NCI-H1092 treated with DMSO at 0.1 percent for 48 hours (cell line): Measurements from ENCODE around the gene TMEM61.
"Not testable (repeated sequence)": the region's sequence is repeated elsewhere in the genome, so short reads cannot be mapped to it uniquely, and the experiment has no call there.

Experiments
- DNase-seq: peaks from one replicate; lab custom pipeline; 2025; lab: John Stamatoyannopoulos, UW

The TMEM61 gene

GRCh38 chr1:55001311-55001710 lies 20.9 kb downstream of the TMEM61 start:
- DNase-seq: no peak

GRCh38 chr1:55002686-55003085 lies 22.3 kb downstream of the TMEM61 start:
- no peak for DNase-seq

- DNase-seq: no peak
These were observed 25.1 kb downstream of the TMEM61 start for GRCh38 chr1:55005351-55006140.

- DNase-seq: no peak
These were observed 26.5 kb downstream of the TMEM61 start for GRCh38 chr1:55006931-55007330.

- no peak for DNase-seq
These were observed 27.2 kb downstream of the TMEM61 start for GRCh38 chr1:55007625-55008024.

- DNase-seq: no peak
These were observed 29.9 kb downstream of the TMEM61 start for GRCh38 chr1:55010194-55010886.

GRCh38 chr1:55010887-55011217 lies 30.4 kb downstream of the TMEM61 start:
- DNase-seq: no peak

- no peak for DNase-seq
These were observed 32.2 kb downstream of the TMEM61 start for GRCh38 chr1:55012661-55013060.

- no peak for DNase-seq
These were observed 34.7 kb downstream of the TMEM61 start for GRCh38 chr1:55015123-55015522.

- no peak for DNase-seq
These were observed 35.5 kb downstream of the TMEM61 start for GRCh38 chr1:55015731-55016620.

GRCh38 chr1:55018395-55018794 lies 38.0 kb downstream of the TMEM61 start:
- no peak for DNase-seq

GRCh38 chr1:55021942-55022546 lies 41.6 kb downstream of the TMEM61 start:
- peak; percentile 79 for DNase-seq

GRCh38 chr1:55024163-55024562 lies 43.7 kb downstream of the TMEM61 start:
- DNase-seq: not testable (repeated sequence)

- not testable (repeated sequence) for DNase-seq
These were observed 46.3 kb downstream of the TMEM61 start for GRCh38 chr1:55026682-55027081.

GRCh38 chr1:55031098-55031497 lies 50.7 kb downstream of the TMEM61 start:
- DNase-seq: not testable (repeated sequence)

GRCh38 chr1:55033265-55033614 lies 52.8 kb downstream of the TMEM61 start:
- no peak for DNase-seq

GRCh38 chr1:55034476-55035133 lies 54.2 kb downstream of the TMEM61 start:
- DNase-seq: peak; percentile 67

- DNase-seq: no peak
These were observed 55.5 kb downstream of the TMEM61 start for GRCh38 chr1:55035904-55036303.

GRCh38 chr1:55037733-55038551 lies 57.5 kb downstream of the TMEM61 start:
- no peak for DNase-seq

- DNase-seq: no peak
These were observed 58.1 kb downstream of the TMEM61 start for GRCh38 chr1:55038552-55038838.

GRCh38 chr1:55038974-55039341 lies 58.5 kb downstream of the TMEM61 start:
- DNase-seq: no peak
